ENCODE data around the gene NDUFV3. TPM values are rescaled to one million over a fixed set of nuclear protein-coding genes. Genes with fewer than 3 reads are reported as not detected.

The NDUFV3 gene
- total and polyA plus RNA-seq, 2 of the 13 experiments (the other 11 are each of a cell fraction or from before 2014, with no cell fraction given), result 14.2 to 29.6 TPM

GRCh38 chr21:42905195-42905594 is 12.1 kb downstream of the NDUFV3 start (continued):
- TF ChIP-seq ZNF646 (CRISPR knock-in tag; IDR thresholded peaks at IDR 0.05) (no peak), GABPA (IDR thresholded peaks at IDR 0.05; ENCODE audit: low read depth, low read length) (no peak), GABPA (CRISPR knock-in tag; IDR thresholded peaks at IDR 0.05; ENCODE audit: low read depth) (no peak), TFDP1 (CRISPR knock-in tag; IDR thresholded peaks at IDR 0.05; ENCODE audit: borderline replicate concordance) (no peak), POLR2G (IDR thresholded peaks at IDR 0.05; ENCODE audit: low read depth, low read length) (no peak), MATR3 (CRISPR knock-in tag; IDR thresholded peaks at IDR 0.05) (no peak)

- peaks cover 6 to 63% of the 10 kb centered on the region in 2 experiments for H3K36me3 ChIP-seq (replicated peaks in 1 of 2; ENCODE audit: control insufficient read depth in 1 of 2, insufficient read depth in 2 of 2, low read length in 2 of 2)
- no peak overlapping the region for H3K4me2 ChIP-seq (ENCODE audit: low read depth, low read length)
- no peak overlapping the region for H2AFZ ChIP-seq (ENCODE audit: low read length)
- H3K27me3 ChIP-seq (ENCODE audit: control insufficient read depth in 1 of 2, insufficient read depth in 2 of 2, low read length in 2 of 2), result no peaks in the 10 kb centered on the region
- CTCF ChIA-PET (ENCODE audit: low intra/inter-chr PET ratio, low total read pairs), result no interaction called here
- FAIRE-seq, result no peak
- no peak overlapping the region for H3K4me3 ChIP-seq (replicated peaks in 1 of 3; ENCODE audit: insufficient read depth in 1 of 3, low read depth in 2 of 3, low read length in 3 of 3)
- BruUV-seq (replicated peaks), result no TSS peak
- POLR2A ChIA-PET, result no interaction called here
- H3K27ac ChIP-seq (ENCODE audit: extremely low read length, insufficient read depth, low read length), result no peak overlapping the region
- no peaks in the 10 kb centered on the region for H3K9me3 ChIP-seq (ENCODE audit: low read length)
- peaks cover 3% of the 10 kb centered on the region; the same call in 1 of the 2 replicates for H4K20me1 ChIP-seq (ENCODE audit: insufficient read depth, low read length)
- intact Hi-C loops (cut with micrococcal nuclease; ENCODE audit: unreplicated experiment), result no loop called here
- no peaks in the 10 kb centered on the region for H3K79me2 ChIP-seq (ENCODE audit: insufficient read depth, low read length)
- H3K9ac ChIP-seq (ENCODE audit: insufficient read depth, low read depth, low read length), result no peak overlapping the region
- 97% methylated on average over 16 of the region's 16 CpGs for WGBS (ENCODE audit: low lambda C conversion rate)
- ATAC-seq, result no peak
- H3K4me1 ChIP-seq (ENCODE audit: insufficient read depth, low read length), result no peaks in the 10 kb centered on the region
- no peak for DNase-seq (ENCODE audit: low spot score)
- in situ Hi-C loops (cut with HindIII; ENCODE audit: extremely low pct_ligation_motif_present, low pct_unique_long_range_greater_than_20kb), result no loop called here
- no peak for TF ChIP-seq SMARCE1 (IDR thresholded peaks at IDR 0.05; ENCODE audit: borderline replicate concordance)
- TF ChIP-seq EP300 (IDR thresholded peaks at IDR 0.05; ENCODE audit: low read depth in 2 of 2, low read length in 2 of 2), result no peak
- no peak for TF ChIP-seq EP300 (CRISPR knock-in tag; IDR thresholded peaks at IDR 0.05; ENCODE audit: borderline replicate concordance)
- TF ChIP-seq ZNF879 (CRISPR knock-in tag; IDR thresholded peaks at IDR 0.05), result no peak
- TF ChIP-seq CHCHD3 (CRISPR knock-in tag; IDR thresholded peaks at IDR 0.05), result no peak
- TF ChIP-seq CREM (IDR thresholded peaks at IDR 0.05), result no peak
- TF ChIP-seq CREM (CRISPR knock-in tag; IDR thresholded peaks at IDR 0.05), result no peak
- TF ChIP-seq POLR2AphosphoS2 (IDR thresholded peaks at IDR 0.05; ENCODE audit: low read depth, low read length), result no peak
- no peak for TF ChIP-seq FOXJ3 (CRISPR knock-in tag; IDR thresholded peaks at IDR 0.05; ENCODE audit: borderline replicate concordance)
- no peak for TF ChIP-seq ZNF749 (CRISPR knock-in tag; IDR thresholded peaks at IDR 0.05; ENCODE audit: borderline replicate concordance)
- no peak for TF ChIP-seq ZNF10 (CRISPR knock-in tag; IDR thresholded peaks at IDR 0.05; ENCODE audit: borderline replicate concordance, low read depth)
- TF ChIP-seq TCF7L2 (IDR thresholded peaks at IDR 0.05; ENCODE audit: low read depth, low read length), result no peak
- TF ChIP-seq NR2C2 (CRISPR knock-in tag; IDR thresholded peaks at IDR 0.05; ENCODE audit: borderline replicate concordance), result no peak
- TF ChIP-seq ZMYM2 (CRISPR knock-in tag; IDR thresholded peaks at IDR 0.05), result no peak
Measured at GRCh38 chr21:42906233-42906632, 13.1 kb downstream of the NDUFV3 start.
